ENCODE measurements around the gene MTMR1.

- TF ChIP-seq POLR2AphosphoS5 (IDR thresholded peaks at IDR 0.05; ENCODE audit: low read depth, low read length), result no peak
- no peak for TF ChIP-seq SIN3A (IDR thresholded peaks at IDR 0.05; ENCODE audit: borderline replicate concordance, insufficient read depth, low read length)
- TF ChIP-seq TAF1 (IDR thresholded peaks at IDR 0.05; ENCODE audit: borderline replicate concordance, insufficient read depth, low read length), result no peak
- TF ChIP-seq REST (IDR thresholded peaks at IDR 0.05; ENCODE audit: insufficient read depth in 1 of 2, low read depth in 2 of 2, low read length in 2 of 2), result no peak
- TF ChIP-seq FOXP2 (optimal IDR thresholded peaks at IDR 0.05; ENCODE audit: borderline replicate concordance, extremely low read depth, extremely low read length, insufficient read depth), result no peak
Observed at GRCh38 chrX:150768132-150768485, 74.9 kb downstream of the MTMR1 start.
